ENCODE results near the gene MCM9. TPM values are rescaled to one million over a fixed set of nuclear protein-coding genes. Genes with fewer than 3 reads are reported as not detected.

MCM9 gene
- total and polyA plus RNA-seq, 2 of the 13 experiments (the other 11 are each of a cell fraction or from before 2014, with no cell fraction given), result 3.8 to 17.2 TPM

- intact Hi-C loops (cut with micrococcal nuclease; ENCODE audit: unreplicated experiment), result no loop called here
- TF ChIP-seq PPARG (CRISPR knock-in tag; conservative IDR thresholded peaks at IDR 0.05), result no peak
- TF ChIP-seq ZNF407 (CRISPR knock-in tag; IDR thresholded peaks at IDR 0.05; ENCODE audit: not compliant biosample characterization), result no peak
- TF ChIP-seq BHLHE40 (IDR thresholded peaks at IDR 0.05; ENCODE audit: low read length), result no peak
- no peak for TF ChIP-seq AKNA (CRISPR knock-in tag; IDR thresholded peaks at IDR 0.05; ENCODE audit: borderline replicate concordance)
- H2AFZ ChIP-seq (ENCODE audit: low read length), result no peak overlapping the region
- BruUV-seq (replicated peaks), result no TSS peak
- ATAC-seq, result no peak
- no peaks in the 10 kb centered on the region for H4K20me1 ChIP-seq (ENCODE audit: insufficient read depth, low read length)
- no peaks in the 10 kb centered on the region for H3K27me3 ChIP-seq (ENCODE audit: control insufficient read depth in 1 of 2, insufficient read depth in 2 of 2, low read length in 2 of 2)
- in situ Hi-C loops (cut with HindIII; ENCODE audit: extremely low pct_ligation_motif_present, low pct_unique_long_range_greater_than_20kb), result no loop called here
- WGBS (ENCODE audit: low lambda C conversion rate), result 97% methylated on average over 4 of the region's 4 CpGs
- ChIA-PET CTCF (ENCODE audit: low intra/inter-chr PET ratio, low total read pairs) (no interaction called here), POLR2A (no interaction called here)
- H3K9me3 ChIP-seq (ENCODE audit: low read length), result no peaks in the 10 kb centered on the region
- H3K4me1 ChIP-seq (ENCODE audit: insufficient read depth, low read length), result no peaks in the 10 kb centered on the region
- no peak overlapping the region for H3K9ac ChIP-seq (ENCODE audit: insufficient read depth, low read depth, low read length)
- DNase-seq (ENCODE audit: low spot score), result no peak
- H3K4me3 ChIP-seq (replicated peaks in 1 of 3; ENCODE audit: insufficient read depth in 1 of 3, low read depth in 2 of 3, low read length in 3 of 3), result no peak overlapping the region
- H3K36me3 ChIP-seq (replicated peaks in 1 of 2; ENCODE audit: control insufficient read depth in 1 of 2, insufficient read depth in 2 of 2, low read length in 2 of 2), result no peaks in the 10 kb centered on the region
- no peak for FAIRE-seq
- H3K4me2 ChIP-seq (ENCODE audit: low read depth, low read length), result no peak overlapping the region
- no peaks in the 10 kb centered on the region for H3K79me2 ChIP-seq (ENCODE audit: insufficient read depth, low read length)
- no peak overlapping the region for H3K27ac ChIP-seq (ENCODE audit: extremely low read length, insufficient read depth, low read length)
These were observed 91.1 kb downstream of the MCM9 start for GRCh38 chr6:118843685-118844390.
